K562 (cell line): ENCODE data around the gene ABHD16A. TPM values are rescaled to one million over a fixed set of nuclear protein-coding genes. Genes with fewer than 3 reads are reported as not detected.

ENCODE experiments used
- ATAC-seq: fragments of 200-7000 bp; cut with Tn5 transposase; 3 replicates; pipeline ENCODE4 v1.9.1; 2020; ENCODE audit warnings: moderate library complexity
- BruUV-seq: library from RNA; stranded (reverse); fragments of 400-500 nt; replicated peaks from 2 replicates; lab custom pipeline; 2021; lab: Mats Ljungman, UMichigan
- CTCF ChIA-PET: fragments of 300-600 bp; formaldehyde crosslinking; extraction: SDS; loops from one replicate; lab custom pipeline; 2021; ENCODE audit warnings: low intra/inter-chr PET ratio; lab: Yijun Ruan, JAX
- POLR2A ChIA-PET: fragments of 300-600, 350-650 bp; sonication (Branson Sonifier 250); formaldehyde crosslinking; extraction: SDS; loops from one replicate; lab custom pipeline; 2021; ENCODE audit warnings: antibody characterized with exemption, inconsistent platforms; lab: Yijun Ruan, JAX
- DNase-seq, 4 experiments: peaks; one replicate each; pipeline versions ENCODE4 v3.0.0 to v3.0.0-alpha.2; 2011 to 2018; ENCODE audit warnings: low spot score in 3 of 4, mixed read lengths in 3 of 4; ENCODE audit errors: extremely low read depth in 1 of 4
- FAIRE-seq: peaks from 2 replicates; lab custom pipeline; 2011; peaks lifted over from hg19 to GRCh38; lab: Jason Lieb, UNC
- H2AFZ ChIP-seq: 2 replicates; pipeline ENCODE4 v1.6.0; 2011; ENCODE audit warnings: low read depth, low read length, control low read depth, inconsistent platforms
- H3K27ac ChIP-seq: fragments of 200-600 bp; 3 replicates; pipeline ENCODE4 v1.8.0; 2011; ENCODE audit warnings: low read depth, mild to moderate bottlenecking, control low read depth, inconsistent platforms, low read length, moderate library complexity, mixed read lengths; ENCODE audit errors: extremely low read depth
- H3K27me3 ChIP-seq, 2 experiments: fragments of 300-600 bp in 1 of 2; 2 replicates in 1 of 2; 3 replicates in 1 of 2; pipeline versions ENCODE4 v1.6.0 to v1.8.0; 2011; ENCODE audit warnings: inconsistent platforms in 2 of 2, low read length in 2 of 2, mild to moderate bottlenecking in 1 of 2, mixed read lengths in 1 of 2, moderate library complexity in 1 of 2; ENCODE audit not compliant: control insufficient read depth in 2 of 2, insufficient read depth in 2 of 2
- H3K36me3 ChIP-seq: fragments of 300-600 bp; 3 replicates; pipeline ENCODE4 v1.8.0; 2011; ENCODE audit warnings: mild to moderate bottlenecking, low read length, inconsistent platforms; ENCODE audit not compliant: control insufficient read depth, insufficient read depth
- H3K4me1 ChIP-seq, 2 experiments: fragments of 200-600 bp in 1 of 2; replicated peaks in 1 of 2; 2 replicates in 1 of 2; 3 replicates in 1 of 2; pipeline versions ENCODE4 v1.5.1 to v1.8.0; 2011; ENCODE audit warnings: inconsistent platforms in 2 of 2, low read length in 2 of 2, mild to moderate bottlenecking in 1 of 2, mixed read lengths in 1 of 2, moderate library complexity in 1 of 2; ENCODE audit not compliant: control insufficient read depth in 2 of 2, insufficient read depth in 2 of 2
- H3K4me2 ChIP-seq: 2 replicates; pipeline ENCODE4 v1.6.1; 2011; ENCODE audit warnings: low read length, control low read depth, inconsistent platforms, mixed read lengths; ENCODE audit not compliant: insufficient read depth
- H3K4me3 ChIP-seq: fragments of 200-600 bp; sonication (generic), shearing (Covaris generic); 2 replicates; pipeline ENCODE4 v1.5.1; 2016; ENCODE audit warnings: control low read depth, inconsistent platforms
- H3K79me2 ChIP-seq: fragments of 200-600 bp; 3 replicates; pipeline ENCODE4 v1.8.0; 2011; ENCODE audit warnings: low read length, inconsistent platforms; ENCODE audit not compliant: control insufficient read depth, insufficient read depth
- H3K9ac ChIP-seq, 2 experiments: 2 replicates each; pipeline versions ENCODE4 v1.6.0 to v1.6.1; 2011; ENCODE audit warnings: low read depth in 2 of 2, low read length in 2 of 2, control low read depth in 1 of 2, inconsistent platforms in 1 of 2, mild to moderate bottlenecking in 1 of 2, mixed read lengths in 1 of 2; ENCODE audit not compliant: insufficient read depth in 1 of 2
- H3K9me1 ChIP-seq: one replicate; pipeline ENCODE4 v1.6.0; 2011; ENCODE audit warnings: inconsistent platforms, mild to moderate bottlenecking, low read length, moderate library complexity; ENCODE audit not compliant: control insufficient read depth, insufficient read depth
- H3K9me3 ChIP-seq: replicated peaks from 2 replicates; pipeline ENCODE4 v1.5.1; 2011; ENCODE audit warnings: low read depth, low read length, inconsistent platforms; ENCODE audit not compliant: control insufficient read depth, insufficient read depth
- H4K20me1 ChIP-seq: replicated peaks from 2 replicates; pipeline ENCODE4 v1.6.1; 2011; ENCODE audit warnings: low read length, inconsistent platforms, mixed read lengths; ENCODE audit not compliant: control insufficient read depth, insufficient read depth
- E2F6 ChIP-seq, 2 experiments: IDR thresholded peaks; 2 replicates each; pipeline ENCODE4 v1.6.1; 2011; ENCODE audit warnings: borderline replicate concordance in 1 of 2, control low read depth in 1 of 2, low read depth in 1 of 2, low read length in 1 of 2, mild to moderate bottlenecking in 1 of 2, mixed read lengths in 1 of 2, moderate library complexity in 1 of 2; ENCODE audit not compliant: insufficient read depth in 1 of 2, insufficient read length in 1 of 2, poor library complexity in 1 of 2, severe bottlenecking in 1 of 2; ENCODE audit errors: extremely low read depth in 1 of 2
- E2F8 ChIP-seq: fragments of 450-650 bp; IDR thresholded peaks from 2 replicates; pipeline ENCODE4 v1.7.1; 2018; ENCODE audit warnings: mild to moderate bottlenecking, low read depth; ENCODE audit not compliant: partially characterized antibody
- KDM1A ChIP-seq, 2 experiments: fragments of 450-650 bp; IDR thresholded peaks; 2 replicates each; pipeline ENCODE4 v1.6.1; 2016; ENCODE audit warnings: mild to moderate bottlenecking in 2 of 2
- MED1 ChIP-seq: sonication (generic); formaldehyde crosslinking; IDR thresholded peaks from 2 replicates; pipeline ENCODE4 v1.8.1; 2023; ENCODE audit warnings: missing genetic modification reagents, borderline replicate concordance
- MIER1 ChIP-seq: fragments of 450-650 bp; IDR thresholded peaks from 2 replicates; pipeline ENCODE4 v1.6.1; 2016; ENCODE audit warnings: antibody characterized with exemption, mild to moderate bottlenecking, low read depth
- PURB ChIP-seq: sonication (generic); formaldehyde crosslinking; IDR thresholded peaks from 2 replicates; pipeline ENCODE4 v1.9.0; 2021; ENCODE audit warnings: low read depth, mild to moderate bottlenecking, missing genetic modification reagents
- TAF7 ChIP-seq: fragments of 450-650 bp; IDR thresholded peaks from 2 replicates; pipeline ENCODE4 v1.6.1; 2016; ENCODE audit warnings: missing genetic modification characterization, missing compliant biosample characterization
- U2AF2 ChIP-seq: fragments of 200-400 bp; formaldehyde crosslinking; optimal IDR thresholded peaks from 2 replicates; pipeline ENCODE3; 2017; ENCODE audit warnings: low read depth, mild to moderate bottlenecking, low read length
- ZNF174 ChIP-seq: fragments of 250-450 bp; sonication (Bioruptor Pico); IDR thresholded peaks from 2 replicates; pipeline ENCODE4 v1.4.0; 2020; ENCODE audit warnings: mild to moderate bottlenecking
- ZNF316 ChIP-seq: fragments of 450-650 bp; IDR thresholded peaks from 2 replicates; pipeline ENCODE4 v1.6.1; 2016
- ZNF766 ChIP-seq: fragments of 200-800 bp; sonication (Bioruptor generic); conservative IDR thresholded peaks from 2 replicates; pipeline ENCODE4 v1.6.1; 2016; ENCODE audit warnings: missing genetic modification characterization, missing compliant biosample characterization
- ZNF77 ChIP-seq: fragments of 250-450 bp; sonication (Bioruptor Pico); IDR thresholded peaks from 2 replicates; pipeline ENCODE4 v1.5.0; 2020
- WGBS: fragments of 100-300 bp; shearing (Covaris generic); methylation state at CpG from one replicate; pipeline ENCODE4 v1.1.6; 2016; ENCODE audit warnings: low coverage, mixed read lengths; ENCODE audit not compliant: insufficient coverage; ENCODE audit errors: missing lambda C conversion rate; 5-methylcytosine and 5-hydroxymethylcytosine counted together
- in situ Hi-C: fragments of 300-500 bp; cut with MboI; formaldehyde crosslinking; loops from 4 replicates; pipeline ENCODE4 v1.15.0; 2018; ENCODE audit warnings: inconsistent platforms, mixed read lengths
- intact Hi-C: fragments of 100-400 bp; cut with micrococcal nuclease; formaldehyde crosslinking; loops from 2 replicates; pipeline ENCODE4 v1.14.2; 2022
- polyA plus RNA-seq, 8 experiments: library from polyadenylated mRNA; depleted of rRNA in 4 of 8; stranded (reverse) in 5 of 8; unstranded in 3 of 8; fragments of >200 nt; fragmentation: Nextera tagmentation in 2 of 8; fragmentation: Illumina TruSeq in 1 of 8; extraction: Ambion mirVana in 2 of 8; extraction: Trizol in 1 of 8; gene quantifications; 2 replicates each; pipeline versions ENCODE4 v1.2.1 to v1.2.3, GENCODE V29; 2011 to 2014; ENCODE audit warnings: inconsistent platforms in 1 of 8, missing spikeins in 1 of 8
- total RNA-seq, 7 experiments: library from RNA; depleted of rRNA in 6 of 7; stranded (reverse); fragments of >200 nt in 6 of 7; fragmentation: Illumina TruSeq in 2 of 7; extraction: Trizol in 2 of 7; gene quantifications; 2 replicates each; pipeline versions ENCODE4 v1.2.1 to v1.2.3, GENCODE V29; 2011 to 2021; ENCODE audit warnings: low replicate concordance in 1 of 7
- TF ChIP-seq, protein P1 (sequence below): fragments of 450-650 bp; formaldehyde crosslinking; IDR thresholded peaks from 2 replicates; pipeline ENCODE4 v1.4.0; 2022; ENCODE audit warnings: missing genetic modification characterization

Gene ABHD16A
- total and polyA plus RNA-seq, 9 of the 15 experiments (the other 6 are each of a cell fraction or from before 2014, with no cell fraction given), result 25.8 to 120 (median 81.6) TPM

GRCh38 chr6:31665501-31666336 lies 37.4 kb downstream of the ABHD16A start, which contains the start of gene CSNK2B (continued):
- peak; percentile 91 for TF ChIP-seq E2F8

DNA sequence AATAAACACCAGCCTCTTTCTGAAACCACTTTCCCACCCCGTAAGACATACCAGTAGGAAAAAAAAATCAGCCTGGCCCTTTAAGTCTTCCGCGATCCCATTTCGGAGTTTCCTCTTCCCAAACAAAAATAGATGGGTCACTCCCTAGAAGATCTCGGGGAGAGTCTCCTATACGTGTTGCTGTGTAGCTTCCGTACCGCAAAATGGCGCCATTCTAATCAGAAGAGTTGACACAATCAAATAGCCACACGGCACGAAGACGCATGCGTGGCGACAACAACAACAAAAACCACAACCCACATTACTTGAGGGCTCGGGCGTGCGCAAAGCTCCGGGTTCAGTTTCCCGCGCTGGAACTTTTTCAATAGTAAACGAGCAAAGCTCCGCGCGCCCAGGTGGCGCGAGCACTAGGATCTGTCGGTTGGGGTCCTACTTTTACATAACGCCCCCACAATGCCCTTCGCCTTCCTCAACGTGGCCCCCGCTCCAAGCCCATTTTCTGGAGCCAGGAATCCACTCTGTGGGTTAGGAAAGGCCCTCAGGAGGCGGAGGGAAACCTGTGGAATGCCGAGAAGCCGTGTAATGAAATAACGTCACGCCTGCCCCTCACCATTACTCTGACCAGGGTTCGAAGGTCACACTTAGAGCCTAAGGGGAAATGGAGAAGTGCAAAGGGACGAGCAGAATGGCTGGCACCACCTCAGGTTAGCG lies 38.2 kb downstream of the ABHD16A start, which contains the start of gene GPANK1:
Gene GPANK1, minus strand, starts transcription at position 208 of the 711 bp plus-strand sequence. CDS start 519 bp downstream, outside the sequence.
- intact Hi-C loops (loop anchor here (1.0 to 10.0 kb wide), 7 partner anchors 13 to 510 kb away; partner anchors contain the start of genes ABHD16A, AGPAT1, ATP6V1G2 and BAG6), in situ Hi-C loops (loop anchor here (5.0 kb wide), 2 partner anchors 118 to 197 kb away; partner anchors contain the start of genes ATP6V1G2, NEU1 and NFKBIL1)
- peak within 1 kb of the TSS; percentile 97 for H3K27ac ChIP-seq
- WGBS, result 1% methylated on average over 39 of the region's 39 CpGs
- BruUV-seq, result no TSS peak
- FAIRE-seq, result peak; percentile 99
- peak in 3 of 4 experiments; percentile 71 to 100 (median 90) for DNase-seq
- ChIA-PET CTCF (no interaction called here), POLR2A (interaction anchor here (0.6 to 9.8 kb wide), 54 partner anchors 7 to 1692 kb away, joined by 3 to 267 read pairs (median 6); partner anchors contain the start of genes ABHD16A, APOM, BAG6 and CLIC1)
- peak within 1 kb of the TSS; percentile 96 to 97 for H3K9ac ChIP-seq
- peak; percentile 65 for ATAC-seq
- peaks cover 61% of the 10 kb centered on the region for H3K36me3 ChIP-seq
- H3K9me1 ChIP-seq, result no peaks in the 10 kb centered on the region
- peak within 1 kb of the TSS; percentile 93 for H3K4me2 ChIP-seq
- H3K79me2 ChIP-seq, result peaks cover 84% of the 10 kb centered on the region
- no peaks in the 10 kb centered on the region for H3K9me3 ChIP-seq
- H3K27me3 ChIP-seq, result no peaks in the 10 kb centered on the region
- H2AFZ ChIP-seq, result peak within 1 kb of the TSS; percentile 62
- peaks cover 36 to 46% of the 10 kb centered on the region in 2 experiments; a peak in 4 of 5 replicates for H3K4me1 ChIP-seq
- H3K4me3 ChIP-seq, result peak within 1 kb of the TSS; percentile 66
- 0 out of 2 replicates have a peak, but pooled peaks cover 3% of the 10 kb centered on the region for H4K20me1 ChIP-seq
- TF ChIP-seq MED1 (CRISPR knock-in tag) (no peak), ZNF174 (no peak), ZNF316 (peak; percentile 48), ZNF77 (CRISPR knock-in tag) (0 out of 2 replicates have a peak, but pooled peaks have one; percentile 4), U2AF2 (no peak), MIER1 (no peak), E2F6 (IDR thresholded peaks at IDR 0.05; ENCODE audit: borderline replicate concordance in 1 of 2, extremely low read depth in 1 of 2, insufficient read depth in 1 of 2, insufficient read length in 1 of 2, low read depth in 1 of 2, low read length in 1 of 2, poor library complexity in 1 of 2, severe bottlenecking in 1 of 2) (peak; percentile 98 to 100), PURB (no peak), ZNF766 (CRISPR knock-in tag) (no peak), KDM1A (IDR thresholded peaks at IDR 0.05) (no peak), TAF7 (tag) (peak; percentile 45; the same call in 1 of the 2 replicates)
- TF ChIP-seq, protein P1, sequence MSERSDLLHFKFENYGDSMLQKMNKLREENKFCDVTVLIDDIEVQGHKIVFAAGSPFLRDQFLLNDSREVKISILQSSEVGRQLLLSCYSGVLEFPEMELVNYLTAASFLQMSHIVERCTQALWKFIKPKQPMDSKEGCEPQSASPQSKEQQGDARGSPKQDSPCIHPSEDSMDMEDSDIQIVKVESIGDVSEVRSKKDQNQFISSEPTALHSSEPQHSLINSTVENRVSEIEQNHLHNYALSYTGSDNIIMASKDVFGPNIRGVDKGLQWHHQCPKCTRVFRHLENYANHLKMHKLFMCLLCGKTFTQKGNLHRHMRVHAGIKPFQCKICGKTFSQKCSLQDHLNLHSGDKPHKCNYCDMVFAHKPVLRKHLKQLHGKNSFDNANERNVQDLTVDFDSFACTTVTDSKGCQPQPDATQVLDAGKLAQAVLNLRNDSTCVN (CRISPR knock-in tag), result peak; percentile 70; the same call in 1 of the 2 replicates
